GM12801 (cell line): ENCODE data around the gene EBF3.

Experiments used
- CTCF ChIP-seq: IDR thresholded peaks from one replicate; pipeline ENCODE4 v1.5.1; 2011; ENCODE audit warnings: control low read depth; ENCODE audit not compliant: insufficient read length; ENCODE audit errors: extremely low read depth

The EBF3 gene

GRCh38 chr10:129978322-129978721, 14.2 kb upstream of the EBF3 start:
- no peak for TF ChIP-seq CTCF

GRCh38 chr10:129977794-129978193, 13.7 kb upstream of the EBF3 start:
- TF ChIP-seq CTCF: no peak

- no peak for TF ChIP-seq CTCF
These were observed 9.6 kb upstream of the EBF3 start for GRCh38 chr10:129973674-129974059.

- TF ChIP-seq CTCF: no peak
These were observed 9.0 kb upstream of the EBF3 start for GRCh38 chr10:129972966-129973673.

- TF ChIP-seq CTCF: no peak
These were observed 8.3 kb upstream of the EBF3 start for GRCh38 chr10:129972145-129972965.

GRCh38 chr10:129971381-129972144, 7.5 kb upstream of the EBF3 start:
- TF ChIP-seq CTCF: no peak
